K562 (cell line): Measurements from ENCODE around the gene S100A2. TPM values are rescaled to one million over a fixed set of nuclear protein-coding genes. Genes with fewer than 3 reads are reported as not detected.

ENCODE experiments used
- CTCFL ChIP-seq: IDR thresholded peaks from 2 replicates; pipeline ENCODE4 v1.6.1; 2011; ENCODE audit warnings: borderline replicate concordance, low read depth, mild to moderate bottlenecking, moderate library complexity, low read length; ENCODE audit not compliant: insufficient read depth, poor library complexity, severe bottlenecking
- ELK1 ChIP-seq: sonication (generic); formaldehyde crosslinking; IDR thresholded peaks from 2 replicates; pipeline ENCODE4 v1.8.1; 2022; ENCODE audit warnings: missing genetic modification reagents
- GMEB1 ChIP-seq: fragments of 250-450 bp; sonication (Bioruptor Pico); IDR thresholded peaks from 2 replicates; pipeline ENCODE4 v1.4.0; 2020; ENCODE audit warnings: mild to moderate bottlenecking
- HDAC3 ChIP-seq: fragments of 450-650 bp; IDR thresholded peaks from 2 replicates; pipeline ENCODE4 v1.6.1; 2018; ENCODE audit warnings: borderline replicate concordance, mild to moderate bottlenecking, moderate library complexity; ENCODE audit not compliant: partially characterized antibody
- KDM4B ChIP-seq, 2 experiments: fragments of 450-650 bp in 1 of 2; sonication (generic) in 1 of 2; IDR thresholded peaks; 2 replicates each; pipeline ENCODE4 v1.6.1; 2016 to 2017; ENCODE audit warnings: borderline replicate concordance in 2 of 2, antibody characterized with exemption in 1 of 2, low read depth in 1 of 2, mild to moderate bottlenecking in 1 of 2
- LEF1 ChIP-seq: fragments of 450-650 bp; IDR thresholded peaks from 2 replicates; pipeline ENCODE4 v1.6.1; 2016; ENCODE audit warnings: mild to moderate bottlenecking
- NFXL1 ChIP-seq: fragments of 450-650 bp; formaldehyde crosslinking; IDR thresholded peaks from 2 replicates; pipeline ENCODE4 v1.4.0; 2021; ENCODE audit warnings: mild to moderate bottlenecking
- THAP7 ChIP-seq: fragments of 250-450 bp; sonication (Bioruptor Pico); IDR thresholded peaks from 2 replicates; pipeline ENCODE4 v1.5.0; 2021
- UBTF ChIP-seq, 2 experiments: IDR thresholded peaks; 2 replicates each; pipeline ENCODE4 v1.6.1; 2012; ENCODE audit warnings: improper control_type of control experiment in 2 of 2, low read depth in 2 of 2, low read length in 2 of 2, borderline replicate concordance in 1 of 2
- ZNF24 ChIP-seq: fragments of 450-650 bp; IDR thresholded peaks from 2 replicates; pipeline ENCODE4 v1.6.1; 2016
- ZNF507 ChIP-seq: conservative IDR thresholded peaks from 2 replicates; pipeline ENCODE4 v1.6.1; 2017; ENCODE audit warnings: missing genetic modification characterization, missing compliant biosample characterization
- ZNF518B ChIP-seq: fragments of 250-450 bp; sonication (Bioruptor Pico); IDR thresholded peaks from 2 replicates; pipeline ENCODE4 v1.5.0; 2021; ENCODE audit warnings: mild to moderate bottlenecking, moderate library complexity
- polyA plus RNA-seq, 8 experiments: library from polyadenylated mRNA; depleted of rRNA in 4 of 8; stranded (reverse) in 5 of 8; unstranded in 3 of 8; fragments of >200 nt; fragmentation: Nextera tagmentation in 2 of 8; fragmentation: Illumina TruSeq in 1 of 8; extraction: Ambion mirVana in 2 of 8; extraction: Trizol in 1 of 8; gene quantifications; 2 replicates each; pipeline versions ENCODE4 v1.2.1 to v1.2.3, GENCODE V29; 2011 to 2014; ENCODE audit warnings: inconsistent platforms in 1 of 8, missing spikeins in 1 of 8
- total RNA-seq, 7 experiments: library from RNA; depleted of rRNA in 6 of 7; stranded (reverse); fragments of >200 nt in 6 of 7; fragmentation: Illumina TruSeq in 2 of 7; extraction: Trizol in 2 of 7; gene quantifications; 2 replicates each; pipeline versions ENCODE4 v1.2.1 to v1.2.3, GENCODE V29; 2011 to 2021; ENCODE audit warnings: low replicate concordance in 1 of 7

S100A2 gene
- total and polyA plus RNA-seq, 9 of the 15 experiments (the other 6 are each of a cell fraction or from before 2014, with no cell fraction given) = 0.28 to 0.65 (median 0.44) TPM; not detected in 4

GRCh38 chr1:153566414-153567371 lies 1.0 kb upstream of the S100A2 start (continued):
- TF ChIP-seq GMEB1 (CRISPR knock-in tag) = no peak
- TF ChIP-seq HDAC3 = peak; percentile 67
- TF ChIP-seq LEF1 = peak; percentile 95
- TF ChIP-seq ZNF24 = peak; percentile 55
- TF ChIP-seq KDM4B (IDR thresholded peaks at IDR 0.05; ENCODE audit: borderline replicate concordance in 2 of 2, low read depth in 1 of 2) = 0 out of 4 replicates have a peak, but pooled peaks of 1 of the 2 experiments have one; percentile 64
- TF ChIP-seq ZNF518B (CRISPR knock-in tag) = no peak
- no peak for TF ChIP-seq UBTF (IDR thresholded peaks at IDR 0.05; ENCODE audit: borderline replicate concordance in 1 of 2, low read depth in 2 of 2, low read length in 2 of 2)
- no peak for TF ChIP-seq CTCFL
- no peak for TF ChIP-seq NFXL1 (CRISPR knock-in tag)
- TF ChIP-seq THAP7 (CRISPR knock-in tag) = no peak
- no peak for TF ChIP-seq ZNF507
- TF ChIP-seq ELK1 = no peak
